ENCODE measurements around the gene MT1X.
A peak's percentile ranks its signal among the peaks of the same experiment; 100 is the strongest.
"Not testable (repeated sequence)": the region's sequence is repeated elsewhere in the genome, so short reads cannot be mapped to it uniquely, and the experiment has no call there.

MT1X gene

GRCh38 chr16:56713794-56714193 lies 31.5 kb downstream of the MT1X start:
- no peak for DNase-seq

DNA sequence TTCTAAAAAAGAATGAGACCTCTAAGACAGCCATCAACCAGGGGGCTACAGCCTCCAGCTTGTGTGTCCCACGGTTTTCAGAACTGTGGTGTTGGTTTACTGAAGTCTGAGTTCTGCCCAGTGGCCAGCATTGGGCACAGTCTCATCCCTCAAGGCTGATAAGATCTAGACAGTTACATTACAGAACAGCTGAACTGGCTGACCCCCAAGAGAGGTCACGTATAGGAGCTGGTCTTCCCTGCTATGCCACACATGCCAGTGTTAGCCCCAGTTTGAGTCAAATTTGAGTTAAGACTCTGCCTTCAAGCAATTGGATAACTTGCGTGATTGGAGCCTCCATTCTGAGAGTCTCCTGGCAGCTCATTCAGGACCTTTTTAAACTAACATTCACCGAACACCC lies 32.9 kb downstream of the MT1X start:
- DNase-seq = no peak

DNA sequence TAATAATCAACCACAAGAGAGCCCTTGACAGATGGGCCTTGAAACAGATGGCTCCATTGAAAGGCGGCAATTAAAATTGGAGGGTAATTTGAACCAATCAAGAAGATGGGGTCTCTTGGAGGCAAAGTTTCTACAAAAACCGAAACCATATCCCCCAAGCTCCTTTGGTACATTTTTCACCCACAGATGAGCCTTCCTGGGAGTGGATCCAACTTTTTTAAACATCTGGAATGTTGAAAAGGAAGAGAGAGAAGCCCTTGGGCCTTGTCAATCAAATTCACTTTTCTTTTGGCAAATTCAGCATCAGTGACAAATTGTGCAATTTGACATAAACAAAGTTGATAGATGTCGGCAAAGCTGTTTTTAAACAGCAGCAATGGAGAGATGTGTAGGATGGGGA lies 34.5 kb downstream of the MT1X start:
- no peak for DNase-seq

GRCh38 chr16:56717532-56717931 lies 35.3 kb downstream of the MT1X start:
- not testable (repeated sequence) for DNase-seq

GRCh38 chr16:56722200-56722842 lies 40.1 kb downstream of the MT1X start:
- no peak for DNase-seq

DNA sequence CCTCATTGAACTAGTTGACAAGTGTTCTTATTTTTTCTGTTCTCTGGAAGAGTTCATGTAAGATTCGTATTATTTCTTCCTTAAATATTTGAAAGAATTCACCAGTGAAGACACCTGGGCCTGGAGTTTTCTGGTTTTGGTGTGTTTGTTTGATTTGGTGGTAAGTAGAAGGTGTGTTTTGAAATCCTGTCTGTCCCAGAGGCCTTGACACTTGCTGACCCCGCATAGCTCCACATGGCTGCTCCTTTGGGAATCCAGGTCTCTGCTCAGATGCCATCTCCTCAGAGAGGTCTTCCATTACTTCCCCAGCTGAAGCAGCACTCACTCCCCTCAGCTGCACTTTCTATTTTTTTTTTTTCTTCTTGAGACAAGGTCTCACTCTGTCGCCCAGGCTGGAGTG lies 41.9 kb downstream of the MT1X start:
- DNase-seq = no peak

DNA sequence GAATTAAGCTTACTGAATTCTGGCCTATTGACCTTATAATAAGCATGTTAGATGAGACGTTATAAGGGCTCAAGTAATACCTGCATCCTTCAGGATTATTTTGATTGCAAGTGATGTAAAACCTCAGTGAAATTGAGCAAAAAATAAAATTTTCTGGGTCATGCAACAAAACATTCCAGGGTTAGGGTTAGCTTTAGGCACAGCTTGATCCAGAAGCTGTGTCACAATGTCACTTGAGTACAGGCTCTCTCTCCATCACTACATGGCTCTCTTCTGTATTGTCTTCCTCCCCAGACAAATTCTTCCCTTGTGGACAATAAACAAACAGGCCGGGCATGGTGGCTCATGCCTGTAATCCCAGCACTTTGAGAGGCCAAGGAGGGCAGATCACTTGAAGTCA lies 44.0 kb downstream of the MT1X start:
- no peak for DNase-seq

GRCh38 chr16:56726926-56727325 lies 44.7 kb downstream of the MT1X start:
- DNase-seq = no peak

DNA sequence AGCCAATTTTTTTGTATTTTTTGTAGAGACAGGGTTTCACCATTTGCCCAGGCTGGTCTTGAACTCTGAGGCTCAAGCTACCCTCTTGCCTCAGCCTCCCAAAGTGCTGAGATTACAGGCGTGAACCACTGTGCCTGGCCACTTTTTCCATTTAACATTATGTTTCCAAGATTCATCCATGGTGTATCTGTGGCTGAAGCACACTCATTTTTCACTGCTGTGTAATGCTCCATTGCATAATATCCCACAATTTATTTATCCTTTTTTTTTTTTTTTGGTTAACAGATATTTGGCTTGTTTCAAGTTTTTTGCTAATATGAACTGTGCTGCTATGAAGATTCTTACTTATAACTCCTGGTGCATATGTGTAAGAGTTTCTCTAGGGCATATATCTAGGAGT lies 45.8 kb downstream of the MT1X start:
- no peak for DNase-seq

DNA sequence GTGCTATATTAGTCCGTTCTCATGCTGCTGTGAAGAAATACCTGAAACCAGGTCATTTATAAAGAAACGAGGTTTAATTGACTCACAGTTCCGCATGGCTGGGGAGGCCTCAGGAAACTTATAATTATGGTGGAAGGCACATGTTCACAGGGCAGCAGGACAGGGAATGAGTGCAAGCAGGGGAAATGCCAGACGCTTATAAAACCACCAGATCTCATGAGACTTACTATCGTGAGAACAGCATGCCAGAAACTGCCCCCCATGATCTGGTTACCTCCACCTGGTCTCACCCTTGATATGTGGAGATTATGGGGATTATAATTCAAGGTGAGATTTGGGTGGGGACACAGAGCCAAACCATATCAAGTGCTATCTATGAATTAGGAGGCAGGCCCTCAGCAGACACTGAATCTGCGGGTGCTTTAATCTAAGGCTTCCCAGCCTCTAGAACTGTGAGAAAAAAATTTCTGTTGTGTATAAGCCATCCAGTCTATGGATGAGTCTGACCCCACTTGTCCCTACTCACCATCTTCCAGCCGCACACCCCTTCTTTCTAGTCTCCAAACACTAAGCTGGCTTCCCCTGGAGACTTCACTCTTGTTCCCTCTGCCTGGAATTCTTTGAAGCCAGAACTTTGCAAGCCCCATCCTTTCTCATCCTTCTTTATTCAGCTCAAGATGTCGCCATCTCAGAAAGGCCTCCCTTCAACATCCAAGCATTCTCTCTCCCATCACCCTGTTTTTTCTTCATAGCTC lies 46.9 kb downstream of the MT1X start:
- no peak for DNase-seq

DNA sequence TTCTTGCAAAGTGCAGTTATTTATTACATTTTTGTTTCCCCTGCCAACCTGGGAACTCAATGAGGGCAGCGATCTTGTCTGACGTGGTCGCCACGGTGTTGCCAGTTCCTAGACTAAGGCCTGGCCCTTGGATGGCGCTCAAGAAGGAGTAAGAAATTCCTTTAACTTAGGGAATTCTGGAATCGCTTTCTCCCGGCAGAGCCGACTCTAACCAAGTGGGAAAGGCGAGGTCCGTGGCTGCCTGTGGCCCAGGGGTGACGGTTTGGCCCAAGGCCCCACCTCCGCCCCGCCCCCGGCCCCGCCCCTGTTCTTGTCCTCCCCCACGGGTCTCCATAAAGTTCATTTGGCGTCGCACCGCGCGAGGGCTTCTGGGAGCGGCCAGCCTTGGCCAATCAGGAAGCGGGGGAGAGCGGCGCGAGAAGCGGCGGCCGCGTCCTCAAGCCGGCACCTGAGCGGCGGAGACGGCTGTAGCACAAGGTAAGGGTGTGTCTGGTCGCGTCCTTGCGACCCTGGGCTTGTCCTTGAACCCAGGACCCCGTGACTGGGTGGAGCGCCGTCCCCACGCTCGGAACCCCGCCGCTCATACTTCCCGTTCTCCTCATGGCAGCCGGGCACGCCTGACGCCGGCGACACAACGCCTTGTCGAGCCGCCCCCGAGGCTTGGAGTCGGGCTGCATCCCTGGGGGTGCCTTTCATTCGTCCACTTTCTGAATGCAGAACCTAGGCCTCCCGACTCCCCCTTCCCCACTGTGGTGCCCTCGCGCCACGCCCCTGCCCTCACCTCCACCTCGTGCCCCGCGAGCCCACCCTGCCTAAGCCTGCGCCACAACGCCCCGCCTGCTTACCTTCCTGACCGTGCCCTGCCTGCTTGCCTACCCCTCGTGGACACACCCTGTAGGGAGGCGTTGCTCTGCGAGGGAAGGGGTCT lies 47.7 kb downstream of the MT1X start, which contains the start of gene NUP93:
TSS of gene NUP93 (plus strand) at position 395 of the 928 bp plus-strand sequence. CDS start 18,119 bp downstream, outside the sequence.
- DNase-seq = peak; percentile 79 to 82

DNA sequence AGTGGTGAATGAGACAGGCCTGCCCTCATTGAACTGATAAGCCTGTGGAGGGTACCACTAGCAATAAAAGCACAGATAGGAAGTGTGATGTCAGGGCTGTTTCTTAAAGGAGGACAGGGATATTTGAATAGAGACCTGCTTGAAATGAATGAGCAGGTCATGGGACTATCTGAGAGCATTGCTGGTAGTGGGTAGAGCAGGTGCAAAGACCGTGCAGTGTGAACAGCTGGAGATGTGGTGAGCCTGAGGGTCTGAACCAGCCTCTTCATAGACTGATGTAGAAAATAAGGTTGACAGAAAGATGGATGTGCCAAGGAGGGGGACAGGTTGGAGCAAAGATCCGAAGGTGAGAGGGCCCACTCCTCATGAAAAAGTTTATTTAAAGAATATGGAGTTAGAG lies 50.1 kb downstream of the MT1X start:
- no peak for DNase-seq

DNA sequence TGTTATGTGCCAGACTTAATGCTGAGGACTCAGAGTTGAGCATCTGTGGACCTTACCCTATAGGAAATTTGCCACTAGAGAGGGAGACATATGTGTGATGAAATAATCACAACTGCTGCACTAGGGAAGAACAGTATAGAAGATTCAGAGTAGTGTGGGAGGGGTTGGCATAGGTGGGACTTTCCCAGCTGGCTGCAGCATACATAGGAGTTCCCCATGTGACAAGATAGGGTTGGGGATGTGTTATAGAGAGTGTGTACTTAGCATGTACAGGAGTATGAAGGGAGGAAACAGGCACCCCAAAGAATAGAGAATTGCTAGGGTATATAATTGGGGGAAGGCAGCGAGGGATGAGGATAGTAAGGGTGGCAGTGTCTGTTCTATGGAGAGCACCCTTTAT lies 50.6 kb downstream of the MT1X start:
- no peak for DNase-seq

Measured in stimulated activated CD4-positive, alpha-beta T cell treated with anti-CD3 and anti-CD28 coated beads, Interleukin-2, amount 100 ng/mL, for 48 hours (primary cell).